ENCODE measurements around the gene EXD3.

Gene EXD3

DNA sequence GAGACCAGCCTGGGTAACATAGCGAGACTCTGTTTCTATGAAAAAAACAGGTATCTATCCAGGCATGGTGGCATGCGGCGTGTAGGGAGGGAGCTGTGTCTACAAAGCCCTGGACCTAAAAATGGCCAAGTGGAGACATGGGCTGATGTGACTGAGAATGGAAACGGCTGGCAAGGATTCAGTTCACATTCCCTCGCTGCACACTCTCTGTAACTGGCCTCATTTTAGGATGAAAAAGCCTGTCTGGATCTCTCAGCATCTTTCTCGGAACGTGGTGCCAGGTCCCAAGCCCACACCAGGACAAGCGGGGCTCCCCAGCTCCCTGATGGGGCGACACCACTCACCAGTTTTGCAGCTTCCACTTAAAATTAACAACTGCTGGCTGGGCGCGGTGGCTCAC, 13.4 kb downstream of the EXD3 start:
- DNase-seq = no peak

DNA sequence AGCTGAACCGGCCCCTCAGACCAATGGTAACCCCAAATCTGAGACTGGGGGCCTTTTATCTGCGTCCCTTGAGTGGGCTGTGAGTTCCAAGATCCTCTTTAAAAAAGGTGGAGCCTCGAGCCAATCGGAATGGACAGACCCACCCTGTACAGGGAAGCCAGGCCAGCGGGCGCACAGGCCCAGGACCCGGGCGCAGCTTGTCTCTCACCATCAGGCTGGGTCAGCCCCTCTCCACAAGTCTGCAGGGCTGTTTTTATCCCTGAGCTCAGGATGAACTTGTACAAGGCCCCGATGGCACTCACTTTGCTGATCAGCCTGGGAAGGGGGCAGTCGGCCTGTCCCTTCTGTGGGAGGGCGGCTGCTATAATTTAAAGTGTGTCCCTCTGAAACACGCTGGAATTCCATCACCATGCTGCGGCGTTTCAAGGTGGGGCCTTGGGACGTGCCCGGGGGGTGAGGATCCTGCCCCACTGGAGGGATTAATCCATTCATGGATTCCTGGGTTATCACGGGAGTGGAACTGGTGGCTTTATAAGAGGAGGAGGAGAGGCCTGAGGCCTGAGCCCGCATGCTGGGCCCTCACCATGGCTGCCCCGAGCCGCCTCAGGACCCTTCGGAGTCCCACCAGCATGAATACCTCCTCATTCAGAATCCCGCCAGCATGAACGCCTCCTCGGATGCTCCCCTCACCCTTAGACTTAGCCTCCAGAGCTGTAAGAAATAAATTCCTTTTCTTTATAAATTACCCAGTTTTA, 14.1 kb downstream of the EXD3 start:
- DNase-seq = no peak

DNA sequence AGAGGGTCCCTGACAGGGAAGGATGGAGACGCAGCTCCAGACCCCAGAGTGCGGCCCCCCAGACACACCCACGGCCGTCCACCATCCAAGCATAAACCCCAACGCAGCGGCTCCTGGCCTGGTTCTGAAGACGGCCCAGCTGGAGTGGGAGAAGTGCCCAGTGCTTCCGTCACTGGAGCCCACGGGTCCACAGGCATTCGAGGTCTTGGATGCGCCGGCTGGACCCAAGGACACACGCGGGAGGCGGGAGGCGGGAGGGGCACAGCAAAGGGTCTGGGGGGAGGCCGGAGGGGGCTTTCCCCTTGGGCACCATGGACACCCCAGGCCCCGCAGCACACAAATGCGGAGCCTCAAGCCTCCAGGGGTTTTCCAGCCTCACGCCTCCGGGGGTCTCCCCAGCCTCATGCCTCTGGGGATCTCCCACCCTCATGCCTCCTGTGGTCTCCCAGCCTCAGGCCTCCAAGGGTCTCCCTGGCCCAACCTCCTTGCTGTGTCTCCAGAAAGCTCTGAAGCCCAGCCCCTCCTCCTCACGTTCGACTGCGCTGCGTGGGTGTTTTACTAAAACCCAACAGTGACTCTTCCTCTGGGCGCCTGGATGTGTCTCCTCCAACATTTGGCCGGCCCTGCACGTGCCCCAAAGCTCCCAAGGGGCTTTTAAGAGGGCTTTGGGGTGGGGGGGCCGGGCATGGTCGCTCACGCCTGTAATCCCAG, 15.2 kb downstream of the EXD3 start:
- DNase-seq = no peak

DNA sequence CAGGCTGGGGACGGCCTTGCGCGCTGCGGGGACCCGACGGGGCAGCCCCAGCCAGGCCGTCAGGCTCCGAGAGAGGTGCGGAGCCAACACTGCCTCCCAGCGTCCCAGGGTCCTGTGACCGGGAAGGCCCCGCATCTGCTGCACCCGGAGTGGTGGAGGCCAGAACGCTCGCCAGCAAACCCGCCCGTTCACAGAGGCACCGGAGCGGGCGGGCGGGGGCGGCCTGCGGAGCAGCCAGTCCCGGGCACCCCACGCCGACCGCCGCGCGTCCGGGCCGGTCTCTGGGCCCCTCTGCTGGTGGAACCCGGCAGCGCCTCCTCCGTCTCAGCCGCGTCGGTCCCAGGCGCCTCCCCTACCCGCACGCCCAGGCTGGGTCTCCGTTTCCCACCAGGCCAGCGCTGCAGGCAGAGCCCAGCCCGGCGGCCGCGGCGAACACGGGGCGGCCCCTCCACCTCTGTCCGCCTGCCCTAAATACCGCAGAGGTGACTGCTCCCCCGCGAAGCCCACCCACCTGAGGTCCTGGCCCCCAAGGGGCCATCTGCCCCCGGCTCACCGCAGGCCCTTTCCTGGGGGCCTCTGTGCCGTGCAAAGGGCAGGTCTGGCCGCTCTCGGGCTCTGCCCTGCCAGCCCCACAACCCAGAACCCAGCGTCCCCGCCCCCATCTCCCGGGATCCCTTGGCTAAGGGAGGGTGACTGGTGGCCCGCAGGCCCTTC, 15.9 kb downstream of the EXD3 start:
- DNase-seq = no peak

DNA sequence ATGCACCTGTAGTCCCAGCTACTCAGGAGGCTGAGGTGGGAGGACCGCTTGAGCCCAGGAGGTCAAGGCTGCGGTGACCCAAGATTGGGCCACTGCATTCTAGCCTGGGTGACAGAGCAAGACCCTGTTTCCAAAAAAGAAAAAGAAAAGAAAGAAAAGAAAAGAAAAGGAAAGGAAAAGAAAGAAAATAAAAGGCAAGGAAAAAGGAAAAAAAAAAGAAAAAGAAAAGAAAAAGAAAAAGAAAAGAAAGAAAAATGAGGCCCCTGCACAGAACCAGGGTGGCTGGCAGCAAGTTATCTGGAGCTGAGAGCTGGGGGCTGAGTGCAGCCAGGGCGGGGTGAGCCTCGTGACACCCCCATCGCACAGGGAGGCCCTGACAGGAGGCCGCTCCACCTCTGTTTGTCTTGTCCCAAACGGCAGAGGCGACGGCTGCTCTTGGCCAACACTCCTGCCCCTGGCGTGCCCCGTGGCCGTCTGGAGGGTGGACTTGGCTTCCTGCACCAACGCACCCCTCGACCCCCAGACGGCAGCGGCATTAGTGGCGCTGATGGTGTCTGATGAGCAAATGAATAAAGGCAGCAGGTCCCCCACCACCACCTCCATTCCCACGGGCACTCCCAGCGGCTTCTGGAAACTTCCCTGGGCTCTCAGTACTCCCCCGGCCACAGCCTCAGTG, 16.7 kb downstream of the EXD3 start:
- no peak for DNase-seq

DNA sequence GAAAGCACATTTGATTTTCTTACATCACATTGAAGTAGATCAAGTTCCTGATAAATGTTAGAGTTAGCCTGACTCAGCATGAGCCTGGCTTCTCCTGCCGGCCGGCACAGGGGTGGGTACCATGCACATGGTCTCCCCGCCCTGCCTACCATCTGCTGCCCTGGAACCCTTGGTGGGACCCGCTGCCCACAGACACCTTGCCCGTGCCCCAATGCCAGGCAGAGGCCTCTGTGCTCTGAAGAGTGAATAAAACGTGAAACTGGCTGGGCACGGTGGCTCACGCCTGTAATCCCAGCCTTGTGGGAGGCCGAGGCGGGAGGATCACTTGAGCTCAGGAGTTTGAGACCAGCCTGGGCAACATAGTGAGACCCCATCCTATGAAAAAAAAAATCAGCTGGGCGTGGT, 17.3 kb downstream of the EXD3 start:
- DNase-seq = no peak

DNA sequence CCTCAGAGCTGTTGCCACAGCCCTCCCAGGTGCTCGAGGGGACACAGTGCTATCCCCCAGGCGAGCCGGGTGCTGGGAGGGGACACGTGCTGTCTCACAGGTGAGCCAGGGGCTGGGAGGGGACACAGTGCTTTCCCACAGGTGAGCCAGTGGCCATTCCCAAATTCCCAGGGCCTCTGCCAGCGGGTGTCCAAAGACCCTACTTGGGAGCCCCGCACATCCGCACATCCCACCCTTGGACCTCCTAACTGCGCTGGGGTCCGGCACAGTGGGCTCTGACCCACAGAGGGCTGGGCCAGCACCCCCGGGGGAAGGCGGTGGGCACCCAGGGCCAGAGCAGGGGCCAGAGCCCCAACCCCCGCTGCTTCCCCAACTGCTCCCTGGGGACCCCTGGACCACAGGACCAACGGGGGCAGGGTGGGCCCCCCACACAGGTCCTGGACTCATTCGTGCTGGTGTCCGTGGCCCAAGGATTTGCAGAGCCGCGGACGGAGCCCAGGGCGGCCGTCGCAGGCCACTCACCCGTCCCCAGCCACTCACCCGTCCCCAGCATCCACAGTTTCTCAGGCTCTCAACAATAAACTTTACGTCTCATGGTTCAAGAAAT, 17.9 kb downstream of the EXD3 start:
- DNase-seq = no peak

DNA sequence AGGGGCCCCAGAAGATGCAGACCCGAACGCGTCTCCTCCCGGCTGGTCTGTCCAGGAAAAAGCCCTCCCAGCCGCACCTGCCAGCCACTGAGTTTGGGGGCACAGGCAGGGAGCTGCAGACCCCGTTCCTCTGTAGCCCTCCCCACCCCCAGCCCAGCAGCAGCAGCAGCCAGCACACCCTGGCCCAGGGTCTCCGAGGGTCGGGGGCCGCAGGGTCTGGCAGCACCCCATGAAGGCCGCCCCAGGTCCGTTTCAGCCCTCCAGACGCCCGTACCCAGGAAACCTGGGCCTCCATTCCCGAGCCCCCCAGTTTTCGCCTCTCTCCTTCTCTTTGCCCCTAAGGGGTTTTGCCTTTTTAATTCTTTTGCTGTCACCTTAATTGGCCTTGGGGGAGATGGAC, 19.7 kb downstream of the EXD3 start:
- DNase-seq = no peak

DNA sequence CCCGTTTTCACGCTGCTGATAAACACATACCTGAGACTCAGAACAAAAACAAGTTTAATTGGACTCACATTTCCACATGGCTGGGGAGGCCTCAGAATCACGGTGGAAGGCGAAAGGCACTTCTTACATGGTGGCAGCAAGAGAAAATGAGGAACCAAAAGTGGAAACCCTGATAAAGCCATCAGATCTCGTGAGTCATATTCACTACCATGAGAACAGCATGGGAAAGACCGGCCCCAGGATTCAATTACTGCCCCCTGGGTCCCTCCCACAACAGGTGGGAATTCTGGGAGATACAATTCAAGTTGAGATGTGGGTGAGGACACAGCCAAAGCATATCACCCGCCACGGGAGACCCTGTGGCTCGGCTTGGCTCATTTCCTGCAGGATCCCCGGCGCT, 20.2 kb downstream of the EXD3 start:
- no peak for DNase-seq

DNA sequence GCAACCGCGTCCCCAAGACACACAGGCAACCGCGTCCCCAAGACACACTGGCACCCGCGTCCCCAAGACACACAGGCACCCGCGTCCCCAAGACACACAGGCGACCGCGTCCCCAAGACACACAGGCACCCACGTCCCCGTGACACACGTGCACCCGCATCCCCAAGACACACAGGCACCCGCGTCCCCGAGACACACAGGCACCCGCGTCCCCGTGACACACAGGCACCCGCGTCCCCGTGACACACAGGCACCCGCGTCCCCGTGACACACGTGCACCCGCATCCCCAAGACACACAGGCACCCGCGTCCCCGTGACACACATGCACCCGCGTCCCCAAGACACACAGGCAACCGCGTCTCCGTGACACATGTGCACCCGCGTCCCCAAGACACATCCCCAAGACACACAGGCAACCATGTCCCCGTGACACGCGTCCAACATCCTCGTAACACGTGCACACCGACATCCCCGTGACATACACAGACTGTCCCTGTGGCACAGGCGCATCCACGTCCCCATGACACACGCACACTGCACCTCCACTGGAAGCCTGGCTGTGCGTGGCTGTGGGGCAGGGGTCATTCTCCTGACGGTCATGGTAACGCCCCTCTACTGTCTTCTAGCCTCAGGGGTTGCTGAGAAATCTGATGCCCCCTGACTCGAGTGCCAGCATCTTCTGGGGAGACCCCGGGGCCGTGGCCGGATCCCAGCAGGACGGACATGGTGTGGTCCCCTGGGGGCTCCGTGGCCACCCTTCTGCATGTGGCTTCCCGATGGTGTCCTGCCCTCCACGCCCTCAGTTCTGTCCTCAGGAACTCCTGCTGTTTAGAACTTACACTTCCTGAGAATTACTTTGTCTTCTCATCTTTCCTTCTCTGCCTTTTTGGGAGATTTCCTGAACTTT, 24.1 kb downstream of the EXD3 start:
- DNase-seq = no peak

DNA sequence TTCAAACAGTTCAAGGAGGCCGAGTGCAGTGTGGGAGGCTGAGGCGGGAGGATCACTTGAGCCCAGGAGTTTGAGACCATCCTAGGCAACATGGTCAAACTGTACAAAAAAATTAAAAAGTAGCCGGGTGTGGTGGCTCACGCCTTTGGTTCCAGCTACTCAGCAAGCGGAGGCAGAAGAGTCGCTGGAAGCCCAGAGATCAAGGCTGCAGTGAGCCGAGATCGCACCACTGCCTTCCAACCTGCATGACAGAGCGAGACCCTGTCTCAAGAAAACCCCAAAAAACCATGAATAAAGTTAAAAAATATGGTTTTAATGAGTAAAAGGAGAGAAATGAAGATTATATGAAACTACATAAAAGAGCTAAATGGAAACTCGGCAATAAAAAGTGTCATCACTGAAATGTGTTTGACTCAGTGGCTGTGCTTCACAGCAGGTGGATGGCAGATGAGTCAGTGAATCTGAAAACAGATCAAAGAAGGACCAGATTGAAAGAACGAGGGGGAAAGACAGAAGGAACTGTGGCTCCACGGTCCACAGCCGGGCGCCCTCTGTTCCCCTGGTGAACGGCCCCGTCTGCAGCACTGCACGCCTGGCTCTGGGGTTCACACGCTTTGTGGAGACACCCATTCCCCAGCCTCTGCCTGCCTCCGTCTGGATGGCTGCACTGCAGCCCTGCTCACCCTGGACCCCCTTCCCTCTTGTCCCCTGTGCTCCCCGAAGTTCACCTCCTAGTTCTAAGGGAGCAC, 25.1 kb downstream of the EXD3 start:
- no peak for DNase-seq

DNA sequence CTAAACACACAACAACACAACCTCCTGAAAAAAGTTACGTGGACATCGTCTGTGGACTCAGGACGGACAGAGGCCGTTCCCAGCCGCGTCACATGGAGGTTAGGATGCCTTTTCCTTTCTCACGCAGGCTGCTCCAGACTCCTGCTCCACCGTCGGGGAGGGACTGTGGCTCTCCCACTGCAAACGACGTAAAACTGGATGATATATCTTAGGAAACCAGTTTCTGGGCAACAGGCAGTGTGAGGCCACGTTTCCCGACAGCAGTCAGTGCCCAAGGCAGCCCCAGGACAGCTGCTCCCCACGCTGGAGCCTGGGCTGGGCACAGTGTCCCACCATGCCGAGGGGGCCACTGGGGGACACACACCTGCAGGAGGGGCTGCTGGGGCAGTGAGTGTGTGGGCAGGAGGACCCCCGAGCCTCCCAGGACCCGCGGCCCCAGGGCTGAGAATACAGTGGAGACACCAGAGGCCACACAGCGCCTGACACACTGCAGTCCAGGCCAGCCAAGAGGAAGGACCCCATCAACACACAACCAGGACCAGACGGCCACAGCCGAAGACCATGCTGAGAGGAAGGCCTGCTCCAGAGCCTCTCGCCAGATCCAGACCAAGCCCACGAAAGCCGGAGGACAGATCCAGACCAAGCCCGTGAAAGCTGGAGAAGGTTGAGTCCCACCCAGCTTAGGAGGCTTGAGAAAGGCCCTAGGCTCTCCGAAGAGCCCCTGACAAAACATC, 26.2 kb downstream of the EXD3 start:
- no peak for DNase-seq

DNA sequence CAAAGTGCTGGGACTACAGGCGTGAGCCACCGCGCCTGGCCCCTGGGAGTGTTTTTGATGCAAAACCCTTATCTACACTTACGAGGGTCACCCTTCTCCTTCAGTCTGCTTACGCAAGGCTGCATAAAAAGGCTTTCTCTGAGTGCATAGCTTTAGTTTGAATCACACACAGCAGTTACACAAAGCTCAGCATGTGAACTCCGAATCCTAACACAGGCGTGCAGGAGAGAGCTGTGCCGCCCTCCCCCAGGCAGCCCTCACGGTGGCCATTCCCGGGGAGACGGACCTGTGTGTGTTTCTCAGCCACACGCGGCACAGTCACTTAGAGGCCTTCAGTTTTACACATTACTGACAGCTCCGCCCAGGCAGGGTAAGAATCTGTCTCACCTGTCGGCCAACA, 26.7 kb downstream of the EXD3 start:
- no peak for DNase-seq

DNA sequence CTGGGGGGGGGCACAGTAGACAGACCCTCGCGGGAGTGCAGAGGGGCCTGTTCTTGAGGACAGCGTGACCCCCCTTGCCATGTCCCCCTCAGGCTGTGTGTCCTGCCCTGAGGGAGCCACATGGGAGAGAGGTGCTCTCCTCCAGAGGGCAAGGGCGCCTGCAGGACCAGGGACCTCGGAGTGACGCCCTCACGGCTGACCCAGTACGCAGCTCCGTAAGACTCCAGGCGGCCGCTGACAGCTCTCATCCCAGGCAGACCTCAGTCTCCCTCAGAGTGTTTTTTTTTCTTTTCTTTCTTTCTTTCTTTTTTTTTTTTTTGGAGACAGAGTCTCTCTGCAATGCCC, 27.3 kb downstream of the EXD3 start:
- no peak for DNase-seq

DNA sequence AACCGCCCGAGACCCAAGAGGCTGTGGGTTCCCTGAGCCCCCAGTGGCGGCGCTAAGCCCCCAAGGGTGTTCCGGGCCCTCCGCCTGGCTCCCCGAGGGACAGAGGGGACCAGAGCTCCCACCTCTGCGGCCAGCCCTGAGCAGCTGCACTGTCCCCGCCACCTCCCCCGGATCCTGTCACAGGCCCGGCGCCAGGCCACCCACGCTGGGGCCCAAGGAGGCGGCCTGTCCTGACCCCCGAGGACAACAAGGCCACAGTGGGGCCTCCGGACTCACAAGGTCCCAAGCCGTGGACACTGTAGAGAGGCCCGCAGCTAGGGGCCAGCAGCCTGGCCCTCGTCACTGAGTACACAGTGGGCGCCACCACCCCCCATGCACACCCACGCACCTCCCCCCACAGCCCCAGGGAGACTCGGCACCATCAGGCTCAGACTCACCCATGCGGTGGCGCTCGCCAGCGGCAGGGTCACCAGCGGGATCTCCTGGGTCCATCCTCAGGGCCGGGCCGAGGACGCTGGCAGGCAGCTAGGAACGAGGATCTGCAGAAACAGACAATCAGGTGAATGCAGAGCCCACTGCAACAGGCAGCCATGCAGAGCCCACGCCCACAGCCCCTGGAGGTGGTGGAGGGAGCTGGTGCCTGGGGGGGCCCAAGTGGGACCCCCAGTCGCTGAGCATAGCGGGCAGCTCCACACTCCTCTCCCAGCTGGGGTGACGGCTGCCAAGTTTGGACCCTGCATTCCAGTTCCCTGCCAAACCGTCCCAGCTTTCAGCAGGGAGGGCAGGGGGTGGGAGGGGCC, 27.9 kb downstream of the EXD3 start:
- no peak for DNase-seq

DNA sequence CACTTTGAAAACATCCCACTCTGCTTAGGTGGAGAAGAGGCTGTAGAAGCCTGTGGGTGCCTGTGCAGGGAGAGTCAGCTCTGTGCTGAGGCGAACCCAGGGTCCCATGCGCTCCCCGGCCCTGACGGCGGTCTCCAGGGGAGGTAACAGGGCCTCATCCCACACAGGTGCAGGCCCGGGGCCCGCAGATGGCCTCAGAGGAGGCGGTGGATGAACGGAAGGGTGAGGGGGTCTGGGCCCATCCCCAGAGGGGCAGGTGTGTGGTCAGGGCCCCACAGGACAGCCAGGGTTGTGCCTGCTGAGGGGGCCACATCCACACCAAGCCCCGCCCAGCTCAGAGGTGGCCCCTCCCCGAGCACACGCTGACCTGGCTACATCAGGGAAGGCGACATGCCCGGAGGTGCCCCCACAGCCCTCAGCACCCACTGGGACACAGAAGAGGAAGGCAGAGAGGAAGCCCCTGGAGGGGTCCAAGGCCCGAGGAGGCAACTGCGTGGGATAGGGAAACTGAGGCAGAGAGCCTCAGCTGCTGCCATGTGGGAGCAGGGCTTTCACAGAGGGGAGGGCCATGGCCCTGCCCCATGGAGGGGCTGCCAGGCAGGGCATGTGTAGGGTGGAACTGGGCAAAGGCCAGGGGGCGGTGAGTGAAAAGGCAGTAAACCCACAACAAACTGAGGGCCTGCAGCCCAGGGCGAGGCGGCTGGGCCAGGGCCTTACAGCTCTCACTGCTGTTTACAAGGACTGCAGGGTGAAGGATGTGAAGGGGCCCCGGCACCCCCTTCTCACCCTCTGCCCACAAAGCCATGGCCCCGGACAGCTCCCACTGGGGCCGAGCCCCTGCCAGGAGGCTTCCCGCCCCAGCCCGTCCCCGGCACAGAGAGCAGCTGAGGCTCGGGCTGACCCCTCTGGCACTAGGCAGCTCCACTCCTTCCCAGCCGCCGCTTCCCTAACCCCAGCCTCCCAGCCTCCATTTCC, 29.5 kb downstream of the EXD3 start:
- DNase-seq = no peak

DNA sequence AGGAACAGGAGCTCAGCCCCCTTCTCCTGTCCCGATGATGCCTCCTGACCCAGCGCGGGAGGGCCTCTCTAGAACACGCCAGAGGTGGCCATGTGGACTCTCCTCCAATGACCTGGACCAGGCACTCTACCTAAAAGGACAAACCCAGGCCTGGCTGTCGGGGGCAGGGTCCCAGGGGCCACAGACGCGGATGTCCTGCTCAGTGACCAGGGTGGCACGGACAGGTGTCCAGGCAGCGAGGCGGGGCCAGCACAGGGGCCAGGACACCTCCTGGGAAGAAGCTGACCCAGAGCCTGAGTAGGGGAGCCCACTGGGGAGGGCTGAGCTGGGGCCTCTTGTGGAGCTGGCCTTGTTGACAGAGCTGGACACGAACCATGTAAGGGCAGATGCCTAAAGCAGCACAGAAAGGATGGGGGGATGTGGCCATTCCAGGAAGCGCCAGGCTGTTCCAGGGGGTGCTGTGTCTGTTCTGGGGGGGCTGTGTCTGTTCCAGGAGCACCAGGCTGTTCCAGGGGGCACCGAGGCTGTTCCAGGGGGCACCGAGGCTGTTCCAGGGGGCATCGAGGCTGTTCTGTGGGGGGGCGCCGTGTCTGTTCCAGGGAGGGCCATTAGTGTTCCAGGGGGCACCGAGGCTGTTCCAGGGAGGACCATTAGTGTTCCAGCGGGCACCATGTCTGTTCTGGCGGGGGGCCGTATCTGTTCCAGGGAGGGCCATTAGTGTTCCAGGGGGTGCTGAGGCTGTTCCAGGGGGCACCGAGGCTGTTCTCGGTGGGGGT, 30.5 kb downstream of the EXD3 start:
- DNase-seq = no peak

DNA sequence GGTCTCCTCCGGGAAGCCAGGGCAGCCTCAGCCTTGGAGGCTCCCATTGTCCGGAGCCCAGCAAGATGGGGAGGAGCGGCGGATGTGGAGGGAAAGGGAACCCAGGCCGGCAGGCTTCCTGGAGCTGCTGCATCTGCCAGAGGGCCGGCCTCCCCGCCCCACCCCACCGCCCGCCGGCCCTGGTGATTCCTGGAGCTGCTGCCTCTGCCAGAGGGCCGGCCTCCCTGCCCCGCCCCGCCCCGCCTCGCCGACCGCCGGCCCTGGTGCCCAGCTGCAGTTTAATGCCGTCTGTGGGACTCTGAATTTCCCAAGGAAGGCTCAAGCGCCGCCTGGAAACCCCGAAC, 31.6 kb downstream of the EXD3 start:
- no peak for DNase-seq
